ENCODE data around the gene MXRA7.

Gene MXRA7

GRCh38 chr17:76635659-76636360, 75.0 kb downstream of the MXRA7 start:
- no peak for ATAC-seq (replicated peaks)
- Mint-ChIP-seq H3K27ac (no peak overlapping the region), H3K9me3 (no peaks in the 10 kb centered on the region), H3K36me3 (no peaks in the 10 kb centered on the region), H3K27me3 (peaks cover 12 to 17% of the 10 kb centered on the region in 2 donors), H3K4me3 (no peak overlapping the region), H3K4me1 (no peaks in the 10 kb centered on the region)
- DNase-seq, result no peak

- H3K4me1 Mint-ChIP-seq, result no peaks in the 10 kb centered on the region
- DNase-seq (no peak), ATAC-seq (replicated peaks) (no peak)
- H3K4me3 Mint-ChIP-seq, result no peak overlapping the region
- H3K27me3 Mint-ChIP-seq, result peaks cover 12 to 17% of the 10 kb centered on the region in 2 donors
- no peak overlapping the region for H3K27ac Mint-ChIP-seq
- no peaks in the 10 kb centered on the region for H3K9me3 Mint-ChIP-seq
- no peaks in the 10 kb centered on the region for H3K36me3 Mint-ChIP-seq
These were observed 75.7 kb downstream of the MXRA7 start for GRCh38 chr17:76635039-76635438.

DNA sequence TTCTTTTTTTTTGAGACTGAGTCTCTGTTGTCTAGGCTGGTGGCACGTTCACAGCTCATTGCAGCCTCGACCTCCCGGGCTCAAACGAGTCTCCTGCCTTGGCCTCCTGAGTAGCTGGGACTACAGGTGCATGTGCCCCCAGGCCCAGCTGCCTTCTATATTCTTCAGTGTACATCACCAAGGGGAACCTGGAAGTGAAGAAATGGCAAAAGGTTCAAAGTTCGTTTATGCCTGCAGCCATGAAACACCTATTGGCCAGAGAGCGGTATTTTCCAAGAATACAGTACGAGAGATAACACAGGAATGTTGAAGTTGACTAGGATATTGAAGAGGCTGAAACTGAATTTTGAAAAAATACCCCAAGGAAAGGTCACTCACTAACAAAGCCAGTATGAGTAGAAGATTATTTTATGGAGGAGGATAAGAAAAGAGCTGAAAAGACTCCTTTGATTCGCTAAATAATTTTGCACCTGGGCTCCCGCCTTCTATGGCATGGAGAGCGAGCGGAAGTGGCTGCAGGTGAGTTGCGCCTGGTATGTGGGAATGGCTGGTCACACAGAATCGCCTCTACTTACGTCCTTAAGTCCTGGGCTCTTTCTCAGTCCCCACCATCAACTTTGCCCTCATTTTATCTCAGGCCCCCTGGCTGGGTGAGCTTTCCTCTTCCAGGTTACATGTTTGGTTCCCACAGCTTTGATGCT, 77.0 kb downstream of the MXRA7 start:
- Mint-ChIP-seq H3K4me3 (no peak overlapping the region), H3K27ac (no peak overlapping the region)

DNA sequence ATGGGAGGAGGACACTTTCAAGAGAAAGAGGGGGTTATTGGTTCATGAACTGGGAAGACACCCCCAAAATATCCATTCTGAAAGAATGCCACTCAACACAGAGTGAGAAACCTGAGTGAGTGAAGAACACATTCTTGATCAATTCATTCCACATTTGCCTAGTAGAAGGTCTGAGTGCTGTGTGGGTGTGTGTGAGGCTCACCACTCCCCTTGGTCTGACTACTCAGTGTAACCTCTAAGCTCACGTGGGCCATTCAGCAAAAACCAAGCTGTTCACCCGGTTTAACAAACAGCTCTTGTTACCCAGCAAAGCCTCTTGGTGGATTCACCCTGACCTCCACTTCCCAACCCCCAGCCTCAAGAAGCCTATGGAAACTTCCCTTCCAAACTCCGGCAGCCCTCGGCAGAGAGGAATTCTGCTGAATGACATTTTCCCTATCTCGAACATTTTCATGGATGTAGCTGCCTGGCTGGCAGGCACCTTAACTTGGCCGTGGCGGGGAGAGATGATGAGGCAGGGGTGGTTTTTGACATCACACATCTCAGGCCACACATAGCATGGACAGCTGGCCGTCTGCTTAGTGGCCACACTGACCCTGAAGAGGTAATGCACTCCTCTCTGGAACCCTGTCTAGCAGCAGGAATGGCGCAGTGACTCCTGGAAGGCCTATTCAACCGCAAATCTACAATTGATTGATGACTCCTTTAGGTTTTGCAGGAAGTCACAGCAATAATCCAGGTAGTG, 78.8 kb downstream of the MXRA7 start:
- H3K4me3 Mint-ChIP-seq, result no peak overlapping the region

More for the DNA sequence above, 77.0 kb downstream of the MXRA7 start:
- DNase-seq, result no peak
- no peak for ATAC-seq (replicated peaks)
- H3K4me1 Mint-ChIP-seq, result no peaks in the 10 kb centered on the region
- peaks cover 13 to 17% of the 10 kb centered on the region in 2 donors for H3K27me3 Mint-ChIP-seq
- no peaks in the 10 kb centered on the region for H3K36me3 Mint-ChIP-seq
- no peaks in the 10 kb centered on the region for H3K9me3 Mint-ChIP-seq

GRCh38 chr17:76630151-76630550, 80.6 kb downstream of the MXRA7 start:
- no peak overlapping the region for H3K27ac Mint-ChIP-seq
- H3K27me3 Mint-ChIP-seq, result peaks cover 14 to 18% of the 10 kb centered on the region in 2 donors
- H3K4me1 Mint-ChIP-seq, result no peaks in the 10 kb centered on the region
- H3K9me3 Mint-ChIP-seq, result no peaks in the 10 kb centered on the region
- H3K36me3 Mint-ChIP-seq, result no peaks in the 10 kb centered on the region
- ATAC-seq (replicated peaks) (no peak), DNase-seq (no peak)
- no peak overlapping the region for H3K4me3 Mint-ChIP-seq

More for the DNA sequence above, 78.8 kb downstream of the MXRA7 start:
- H3K27me3 Mint-ChIP-seq, result peaks cover 11 to 23% of the 10 kb centered on the region in 2 donors
- ATAC-seq (replicated peaks) (peak in 1 of 2 donors; percentile 34), DNase-seq (no peak)
- no peaks in the 10 kb centered on the region for H3K9me3 Mint-ChIP-seq
- no peaks in the 10 kb centered on the region for H3K36me3 Mint-ChIP-seq
- H3K27ac Mint-ChIP-seq, result no peak overlapping the region
- H3K4me1 Mint-ChIP-seq, result no peaks in the 10 kb centered on the region

All from stimulated activated naive B cell treated with anti-CD40 and anti-IgM and Interleukin-4, amounts not matched to agents 10 μg/mL and 1 μg/mL and 100 μg/mL, for 72 hours (primary cell).